GM12864 (cell line): ENCODE measurements around the gene SERAC1.

Experiments
- DNase-seq: peaks from one replicate; pipeline ENCODE4 v3.0.0-alpha.2; 2011; ENCODE audit warnings: low read depth
- H3K4me3 ChIP-seq: 2 replicates; pipeline ENCODE4 v1.5.1; 2011; ENCODE audit warnings: mild to moderate bottlenecking, low read depth, low read length, control low read depth
- CTCF ChIP-seq: IDR thresholded peaks from 2 replicates; pipeline ENCODE4 v1.5.1; 2011; ENCODE audit warnings: low read depth, mild to moderate bottlenecking, moderate library complexity, low read length, control low read depth, inconsistent platforms; ENCODE audit errors: missing control alignments

The SERAC1 gene

DNA sequence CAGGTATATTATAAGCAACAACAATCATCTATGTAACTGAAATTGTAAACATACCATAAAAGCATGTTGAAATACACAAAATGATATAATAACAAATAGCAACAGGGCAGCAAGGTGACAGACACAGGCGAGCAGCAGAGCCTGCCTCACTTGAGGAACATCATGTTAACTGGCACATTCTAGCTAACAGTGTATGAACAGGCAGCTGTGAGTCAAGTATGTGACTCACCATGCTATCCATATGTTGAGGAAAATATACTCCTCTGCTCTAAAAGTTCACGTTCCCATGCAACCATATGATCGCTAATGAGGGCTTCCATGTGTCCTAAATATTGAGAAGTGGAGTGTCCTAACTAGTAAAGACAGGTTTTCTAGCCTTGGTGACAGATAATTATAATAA, 18.4 kb downstream of the SERAC1 start:
- DNase-seq: no peak
- TF ChIP-seq CTCF: no peak
- H3K4me3 ChIP-seq: no peak overlapping the region

GRCh38 chr6:158143700-158144099, 24.4 kb downstream of the SERAC1 start:
- no peak overlapping the region for H3K4me3 ChIP-seq
- TF ChIP-seq CTCF: peak; percentile 46
- DNase-seq: no peak

DNA sequence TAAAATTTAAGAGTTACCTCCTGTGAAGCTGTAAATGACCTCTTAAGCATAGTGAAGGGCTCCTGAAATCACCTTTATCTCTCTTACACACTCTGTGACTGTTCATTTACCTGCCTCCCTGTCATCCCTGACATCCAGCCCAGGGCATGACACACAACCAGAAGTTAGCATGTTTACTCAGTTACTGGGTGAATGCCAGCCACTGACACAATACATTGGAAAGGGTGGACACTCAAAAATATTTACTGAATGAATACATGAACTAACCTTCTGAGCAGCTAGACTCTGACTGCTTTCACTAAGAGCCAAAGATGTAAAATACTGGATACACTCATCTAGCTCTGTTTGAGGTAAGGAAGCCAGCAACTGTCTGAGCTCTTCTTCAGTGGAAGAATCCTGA, 25.3 kb downstream of the SERAC1 start:
- no peak overlapping the region for H3K4me3 ChIP-seq
- no peak for TF ChIP-seq CTCF
- DNase-seq: no peak

- TF ChIP-seq CTCF: peak; percentile 62
- no peak for DNase-seq
- no peak overlapping the region for H3K4me3 ChIP-seq
Measured at GRCh38 chr6:158131926-158132325, 36.1 kb downstream of the SERAC1 start.

DNA sequence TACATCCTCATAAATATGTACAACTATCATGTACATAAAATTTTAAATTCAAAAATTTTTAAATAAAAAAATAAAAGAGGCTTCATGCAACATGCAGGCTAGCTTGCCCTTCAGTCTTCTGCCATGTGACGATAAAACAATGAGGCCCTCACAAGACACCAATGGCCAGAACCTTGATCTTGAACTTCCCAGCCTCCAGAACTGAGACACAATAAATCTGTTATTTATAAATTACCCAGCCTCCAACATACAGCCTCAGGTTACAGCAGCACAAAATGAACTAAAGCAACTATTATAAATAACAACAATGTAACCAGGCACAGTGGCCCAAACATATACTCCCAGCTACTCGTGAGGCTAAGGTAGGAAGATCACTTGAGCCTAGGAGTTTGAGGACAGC, 42.8 kb downstream of the SERAC1 start:
- no peak overlapping the region for H3K4me3 ChIP-seq
- TF ChIP-seq CTCF: no peak
- no peak for DNase-seq

- DNase-seq: no peak
- H3K4me3 ChIP-seq: no peak overlapping the region
- TF ChIP-seq CTCF: no peak
Measured at GRCh38 chr6:158124288-158124687, 43.8 kb downstream of the SERAC1 start.

- no peak for DNase-seq
- H3K4me3 ChIP-seq: no peak overlapping the region
- TF ChIP-seq CTCF: no peak
Measured at GRCh38 chr6:158122048-158122447, 46.0 kb downstream of the SERAC1 start.
